GM12891 (cell line): ENCODE measurements around the gene NKX1-2.

Source experiments
- DNase-seq: peaks from one replicate; pipeline ENCODE4 v3.0.0; 2011; ENCODE audit warnings: low spot score; ENCODE audit not compliant: insufficient read length
- FAIRE-seq: peaks from 2 replicates; lab custom pipeline; 2011; peaks lifted over from hg19 to GRCh38; lab: Jason Lieb, UNC
- PAX5 ChIP-seq: IDR thresholded peaks from 2 replicates; pipeline ENCODE4 v1.6.1; 2011; ENCODE audit warnings: low read length, moderate library complexity, mild to moderate bottlenecking; ENCODE audit not compliant: insufficient read depth, severe bottlenecking
- POLR2A ChIP-seq: IDR thresholded peaks from 2 replicates; pipeline ENCODE4 v1.6.1; 2011; ENCODE audit warnings: low read depth, low read length, control low read depth
- POLR2AphosphoS5 ChIP-seq: IDR thresholded peaks from 2 replicates; pipeline ENCODE4 v1.6.1; 2011; ENCODE audit warnings: low read depth, low read length, control low read depth
- POU2F2 ChIP-seq: IDR thresholded peaks from 2 replicates; pipeline ENCODE4 v1.6.1; 2011; ENCODE audit warnings: low read depth, mild to moderate bottlenecking, control low read depth, low read length, moderate library complexity
- SPI1 ChIP-seq: IDR thresholded peaks from 2 replicates; pipeline ENCODE4 v1.6.1; 2011; ENCODE audit warnings: low read depth, low read length, control low read depth
- TAF1 ChIP-seq: IDR thresholded peaks from 2 replicates; pipeline ENCODE4 v1.6.1; 2011; ENCODE audit warnings: low read depth, low read length, control low read depth

NKX1-2 gene

GRCh38 chr10:124465777-124466488, 16.1 kb upstream of the NKX1-2 start:
- peak; percentile 47 for FAIRE-seq
- DNase-seq = no peak

GRCh38 chr10:124465003-124465776, 15.4 kb upstream of the NKX1-2 start:
- peak; percentile 90 for FAIRE-seq
- no peak for TF ChIP-seq POLR2AphosphoS5
- TF ChIP-seq SPI1 = peak; percentile 93
- no peak for DNase-seq

More at GRCh38 chr10:124465777-124466488, 16.1 kb upstream of the NKX1-2 start:
- no peak for TF ChIP-seq POLR2A
- no peak for TF ChIP-seq SPI1
- no peak for TF ChIP-seq POLR2AphosphoS5
- TF ChIP-seq TAF1 = no peak
- TF ChIP-seq PAX5 = no peak
- no peak for TF ChIP-seq POU2F2

GRCh38 chr10:124464028-124464965, 14.5 kb upstream of the NKX1-2 start:
- no peak for FAIRE-seq

GRCh38 chr10:124462348-124462695, 12.5 kb upstream of the NKX1-2 start:
- TF ChIP-seq POLR2AphosphoS5 (no peak), POLR2A (no peak)
- FAIRE-seq = no peak
- DNase-seq = no peak

More at GRCh38 chr10:124464028-124464965, 14.5 kb upstream of the NKX1-2 start:
- no peak for DNase-seq
- TF ChIP-seq POU2F2 (no peak), POLR2A (no peak), TAF1 (no peak), POLR2AphosphoS5 (no peak), PAX5 (no peak), SPI1 (no peak)

GRCh38 chr10:124461642-124462347, 12.0 kb upstream of the NKX1-2 start, which contains the start of gene LHPP:
Gene LHPP (plus strand): TSS chr10:124461823. CDS start chr10:124461863, 40 bp downstream.
- DNase-seq (peak; percentile 94), FAIRE-seq (peak; percentile 80)
- peak; percentile 40; the same call in 1 of the 2 replicates for TF ChIP-seq POLR2A
- TF ChIP-seq POU2F2 = no peak; the same call in 1 of the 2 replicates
- TF ChIP-seq SPI1 = no peak

- TF ChIP-seq SPI1 (no peak), POLR2AphosphoS5 (no peak), PAX5 (no peak), POLR2A (no peak), POU2F2 (no peak), TAF1 (no peak)
- DNase-seq (no peak), FAIRE-seq (no peak)
Measured at GRCh38 chr10:124460144-124460543, 10.3 kb upstream of the NKX1-2 start.

GRCh38 chr10:124459395-124459794, 9.6 kb upstream of the NKX1-2 start:
- no peak for TF ChIP-seq PAX5
- TF ChIP-seq TAF1 = no peak
- no peak for TF ChIP-seq SPI1
- TF ChIP-seq POU2F2 = no peak
- no peak for TF ChIP-seq POLR2A
- TF ChIP-seq POLR2AphosphoS5 = no peak
- DNase-seq (no peak), FAIRE-seq (no peak)

- DNase-seq (no peak), FAIRE-seq (no peak)
- TF ChIP-seq POU2F2 (no peak), POLR2AphosphoS5 (no peak), PAX5 (no peak), TAF1 (no peak), SPI1 (no peak), POLR2A (no peak)
Measured at GRCh38 chr10:124458889-124459288, 9.1 kb upstream of the NKX1-2 start.
